Measurements from ENCODE around the gene RBM39.

Gene RBM39

GRCh38 chr20:35734374-35734773, 7.7 kb downstream of the RBM39 start:
- TF ChIP-seq CTCF (IDR thresholded peaks at IDR 0.05; ENCODE audit: extremely low read depth, missing control alignments) = no peak
- no peak for DNase-seq (ENCODE audit: low spot score)

- TF ChIP-seq CTCF (IDR thresholded peaks at IDR 0.05; ENCODE audit: extremely low read depth, missing control alignments) = no peak
- DNase-seq (ENCODE audit: low spot score) = no peak
These were observed 9.4 kb downstream of the RBM39 start for GRCh38 chr20:35732644-35732982.

GRCh38 chr20:35731862-35732643, 10.0 kb downstream of the RBM39 start:
- no peak for DNase-seq (ENCODE audit: low spot score)
- TF ChIP-seq CTCF (IDR thresholded peaks at IDR 0.05; ENCODE audit: extremely low read depth, missing control alignments) = no peak

GRCh38 chr20:35731469-35731788, 10.6 kb downstream of the RBM39 start:
- no peak for DNase-seq (ENCODE audit: low spot score)
- no peak for TF ChIP-seq CTCF (IDR thresholded peaks at IDR 0.05; ENCODE audit: extremely low read depth, missing control alignments)

GRCh38 chr20:35730583-35731468, 11.2 kb downstream of the RBM39 start:
- no peak for DNase-seq (ENCODE audit: low spot score)
- no peak for TF ChIP-seq CTCF (IDR thresholded peaks at IDR 0.05; ENCODE audit: extremely low read depth, missing control alignments)

GRCh38 chr20:35729836-35730582, 12.1 kb downstream of the RBM39 start:
- no peak for DNase-seq (ENCODE audit: low spot score)

More at GRCh38 chr20:35729836-35730582, 12.1 kb downstream of the RBM39 start:
- no peak for TF ChIP-seq CTCF (IDR thresholded peaks at IDR 0.05; ENCODE audit: extremely low read depth, missing control alignments)

All from GM20000 (cell line).